ENCODE results near the gene BRMS1. TPM values are rescaled to one million over a fixed set of nuclear protein-coding genes. Genes with fewer than 3 reads are reported as not detected.

Gene BRMS1
- total RNA-seq, 1 experiment from 2014 or later: 123 TPM

DNA sequence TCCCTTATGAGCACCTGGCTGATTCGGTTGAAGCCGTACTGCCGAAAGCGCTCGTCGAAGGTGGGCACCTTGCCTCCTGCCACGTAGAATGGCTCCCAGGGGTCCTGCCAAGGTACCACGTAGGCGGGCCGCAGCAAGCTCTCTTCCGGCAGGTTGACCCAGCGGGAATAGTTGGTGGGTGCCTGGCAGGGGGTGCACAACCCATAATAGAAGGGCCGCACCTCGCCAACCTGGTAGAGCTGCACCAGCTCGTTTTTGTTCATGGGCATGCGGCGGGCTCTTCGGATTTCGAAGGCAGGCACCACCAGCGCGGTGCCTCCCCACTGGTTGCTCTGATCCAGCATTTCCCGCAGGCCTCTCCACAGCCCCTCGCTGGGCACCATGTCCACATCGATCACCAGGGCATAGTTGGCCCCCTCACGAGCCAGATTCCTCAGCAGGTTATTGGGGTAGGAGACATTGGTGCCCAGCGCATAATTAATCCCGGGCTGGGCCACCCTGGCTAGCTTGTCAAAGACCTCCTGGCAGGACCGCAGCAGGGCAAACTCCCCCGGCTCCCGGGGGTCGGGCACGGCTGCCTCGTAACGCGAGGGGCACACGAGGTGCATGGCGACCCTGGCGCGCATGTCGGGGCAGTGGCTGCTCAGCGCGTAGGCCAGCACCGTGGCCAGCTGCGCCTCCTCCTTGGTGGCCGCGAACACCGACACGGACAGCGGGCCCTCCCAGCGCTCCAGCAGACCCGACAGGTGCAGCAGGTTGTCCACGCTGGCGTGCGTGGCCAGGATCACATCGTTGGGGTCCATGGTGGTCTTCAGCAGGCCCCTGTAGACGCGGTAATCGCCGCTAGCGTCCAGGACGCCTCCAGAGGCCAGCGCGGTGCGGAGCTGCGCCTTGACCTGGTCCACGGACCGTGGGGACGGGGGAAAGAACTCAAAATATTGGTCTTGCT is 1.8 kb upstream of the BRMS1 start:
- H2AFZ ChIP-seq (ENCODE audit: low read length): peak overlapping the region; percentile 98
- H4K20me1 ChIP-seq (ENCODE audit: low read length): no peaks in the 10 kb centered on the region
- POLR2A ChIA-PET (ENCODE audit: unreplicated experiment): interaction anchor here (1.6 kb wide), 1 partner anchor 34 kb away, joined by 5 read pairs; no protein-coding TSS in a partner anchor
- DNase-seq (no peak), ATAC-seq (peak; percentile 16)
- H3K79me2 ChIP-seq (ENCODE audit: low read length): peaks cover 39% of the 10 kb centered on the region
- BruUV-seq (replicated peaks): no TSS peak
- H3K4me1 ChIP-seq (ENCODE audit: insufficient read depth, low read length): peaks cover 35% of the 10 kb centered on the region
- CTCF ChIA-PET: no interaction called here
- peak overlapping the region; percentile 94 for H3K4me3 ChIP-seq (ENCODE audit: low read length)
- H3K27me3 ChIP-seq (ENCODE audit: low read length): no peaks in the 10 kb centered on the region
- no peak overlapping the region for H3K27ac ChIP-seq (ENCODE audit: low read length)
- H3F3A ChIP-seq (ENCODE audit: low read length, unreplicated experiment): no peaks in the 10 kb centered on the region
- H3K9me2 ChIP-seq (replicated peaks; ENCODE audit: low read length): no peaks in the 10 kb centered on the region
- H3K36me3 ChIP-seq (ENCODE audit: low read depth, low read length): no peaks in the 10 kb centered on the region
- intact Hi-C loops (cut with micrococcal nuclease): no loop called here
- peak overlapping the region; percentile 72 for H3K9ac ChIP-seq (ENCODE audit: low read length)
- H3K9me3 ChIP-seq (ENCODE audit: low read length): no peaks in the 10 kb centered on the region
- peak overlapping the region; percentile 92 for H3K4me2 ChIP-seq (ENCODE audit: low read length)
- TF ChIP-seq EZH2 (IDR thresholded peaks at IDR 0.05; ENCODE audit: low read length, unreplicated experiment) (no peak), EZH2phosphoT487 (IDR thresholded peaks at IDR 0.05; ENCODE audit: borderline replicate concordance, low read length) (no peak), CTCF (conservative IDR thresholded peaks at IDR 0.05; ENCODE audit: low read depth, low read length) (no peak)

DNA sequence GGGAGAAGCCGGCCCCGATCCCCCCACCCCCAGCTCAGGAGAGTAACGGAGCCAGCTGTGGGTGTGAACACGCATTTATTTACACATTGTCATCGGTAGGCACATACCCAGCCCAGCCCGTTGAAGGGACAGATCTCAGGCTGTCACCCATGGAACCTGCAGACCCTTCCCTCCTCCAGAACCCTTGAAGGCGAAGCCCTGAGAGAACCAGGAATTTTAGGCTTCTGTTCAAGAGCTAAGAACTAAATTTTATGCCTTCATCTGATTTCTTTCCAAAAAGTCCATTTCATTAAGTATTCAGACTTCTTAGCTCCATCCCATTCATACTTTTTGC is 379 bp upstream of the BRMS1 start:
- intact Hi-C loops (cut with micrococcal nuclease): no loop called here
- H3K27ac ChIP-seq (ENCODE audit: low read length): peak overlapping the region; percentile 21; the same call in 1 of the 2 replicates
- H3K9me3 ChIP-seq (ENCODE audit: low read length): no peaks in the 10 kb centered on the region
- ChIA-PET POLR2A (ENCODE audit: unreplicated experiment) (interaction anchor here (0.6 to 0.7 kb wide), 3 partner anchors 10 to 498 kb away, joined by 3 to 4 read pairs (median 3); partner anchors contain the start of gene PELI3), CTCF (interaction anchor here (0.7 to 0.9 kb wide), 2 partner anchors 9 to 41 kb away, joined by 4 to 5 read pairs; partner anchors contain the start of gene RIN1)
- TF ChIP-seq EZH2 (IDR thresholded peaks at IDR 0.05; ENCODE audit: low read length, unreplicated experiment) (no peak), EZH2phosphoT487 (IDR thresholded peaks at IDR 0.05; ENCODE audit: borderline replicate concordance, low read length) (no peak), CTCF (conservative IDR thresholded peaks at IDR 0.05; ENCODE audit: low read depth, low read length) (no peak)
- no peak for DNase-seq
- peaks cover 35% of the 10 kb centered on the region for H3K4me1 ChIP-seq (ENCODE audit: insufficient read depth, low read length)
- H4K20me1 ChIP-seq (ENCODE audit: low read length): no peaks in the 10 kb centered on the region
- H3F3A ChIP-seq (ENCODE audit: low read length, unreplicated experiment): no peaks in the 10 kb centered on the region
- H3K9me2 ChIP-seq (replicated peaks; ENCODE audit: low read length): no peaks in the 10 kb centered on the region
- peak; percentile 4 for ATAC-seq
- peak overlapping the region; percentile 92 for H3K4me2 ChIP-seq (ENCODE audit: low read length)
- H2AFZ ChIP-seq (ENCODE audit: low read length): peak overlapping the region; percentile 82
- peak overlapping the region; percentile 87 for H3K9ac ChIP-seq (ENCODE audit: low read length)
- peaks cover 39% of the 10 kb centered on the region for H3K79me2 ChIP-seq (ENCODE audit: low read length)
- H3K27me3 ChIP-seq (ENCODE audit: low read length): no peaks in the 10 kb centered on the region
- peak overlapping the region; percentile 94 for H3K4me3 ChIP-seq (ENCODE audit: low read length)
- BruUV-seq (replicated peaks): TSS peak; percentile 8
- H3K36me3 ChIP-seq (ENCODE audit: low read depth, low read length): peaks cover 6% of the 10 kb centered on the region; the same call in 1 of the 2 replicates

All from PC-3 (cell line).